Keratinocyte (primary cell): ENCODE measurements around the gene NCAPH2. TPM values are rescaled to one million over a fixed set of nuclear protein-coding genes. Genes with fewer than 3 reads are reported as not detected.

ENCODE experiments used
- DNase-seq: peaks from one replicate; pipeline ENCODE4 v3.0.0-alpha.2; 2011; ENCODE audit warnings: low read depth, missing footprints, low spot score
- FAIRE-seq: peaks from 2 replicates; lab custom pipeline; 2011; peaks lifted over from hg19 to GRCh38; lab: Jason Lieb, UNC
- H2AFZ ChIP-seq: 2 replicates; pipeline ENCODE4 v1.6.0; 2012; ENCODE audit warnings: low read length, control low read depth, inconsistent platforms; ENCODE audit not compliant: control insufficient read depth
- H3K27ac ChIP-seq: 2 replicates; pipeline ENCODE4 v1.5.1; 2011; ENCODE audit warnings: low read length; ENCODE audit not compliant: control insufficient read depth, insufficient read depth
- H3K27me3 ChIP-seq: 3 replicates; pipeline ENCODE4 v1.6.0; 2011; ENCODE audit warnings: low read length; ENCODE audit not compliant: control insufficient read depth, insufficient read depth; ENCODE audit errors: extremely low read depth
- H3K36me3 ChIP-seq, 2 experiments: 2 replicates in 1 of 2; 3 replicates in 1 of 2; pipeline ENCODE4 v1.5.1; 2011; ENCODE audit warnings: low read length in 2 of 2, mild to moderate bottlenecking in 1 of 2; ENCODE audit not compliant: control insufficient read depth in 2 of 2, insufficient read depth in 2 of 2; ENCODE audit errors: extremely low read depth in 1 of 2
- H3K4me1 ChIP-seq: 3 replicates; pipeline ENCODE4 v1.5.1; 2011; ENCODE audit warnings: low read length; ENCODE audit not compliant: control insufficient read depth, insufficient read depth; ENCODE audit errors: extremely low read depth
- H3K4me2 ChIP-seq: 3 replicates; pipeline ENCODE4 v1.6.0; 2011; ENCODE audit warnings: low read depth, low read length; ENCODE audit not compliant: control insufficient read depth, insufficient read depth; ENCODE audit errors: extremely low read depth
- H3K4me3 ChIP-seq, 3 experiments: fragments of 200-600 bp in 1 of 3; sonication (generic) in 1 of 3; 2 replicates in 2 of 3; 3 replicates in 1 of 3; pipeline ENCODE4 v1.5.1; 2011 to 2016; ENCODE audit warnings: low read length in 3 of 3, mild to moderate bottlenecking in 3 of 3, control low read depth in 2 of 3, inconsistent platforms in 1 of 3, low read depth in 1 of 3, mixed read lengths in 1 of 3, mixed run types in 1 of 3, moderate library complexity in 1 of 3; ENCODE audit not compliant: control insufficient read depth in 2 of 3, insufficient read depth in 2 of 3; ENCODE audit errors: extremely low read depth in 1 of 3
- H3K79me2 ChIP-seq: 2 replicates; pipeline ENCODE4 v1.6.0; 2012; ENCODE audit warnings: low read length; ENCODE audit not compliant: control insufficient read depth, insufficient read depth
- H3K9ac ChIP-seq: 3 replicates; pipeline ENCODE4 v1.6.0; 2011; ENCODE audit warnings: low read length; ENCODE audit not compliant: control insufficient read depth, insufficient read depth; ENCODE audit errors: extremely low read depth
- H3K9me1 ChIP-seq: 3 replicates; pipeline ENCODE4 v1.6.0; 2011; ENCODE audit warnings: low read length; ENCODE audit not compliant: control insufficient read depth, insufficient read depth; ENCODE audit errors: extremely low read depth
- H3K9me3 ChIP-seq: 2 replicates; pipeline ENCODE4 v1.5.1; 2012; ENCODE audit warnings: low read depth, low read length; ENCODE audit not compliant: control insufficient read depth
- H4K20me1 ChIP-seq: 3 replicates; pipeline ENCODE4 v1.6.0; 2011; ENCODE audit warnings: low read length; ENCODE audit not compliant: control insufficient read depth, insufficient read depth; ENCODE audit errors: extremely low read depth
- CTCF ChIP-seq, 3 experiments: IDR thresholded peaks in 1 of 3; conservative IDR thresholded peaks in 1 of 3; optimal IDR thresholded peaks in 1 of 3; 2 replicates in 2 of 3; 3 replicates in 1 of 3; pipeline versions ENCODE3 to v1.5.1; 2011; ENCODE audit warnings: low read length in 3 of 3, mild to moderate bottlenecking in 3 of 3, moderate library complexity in 2 of 3, control low read depth in 1 of 3, inconsistent platforms in 1 of 3; ENCODE audit not compliant: insufficient read depth in 2 of 3; ENCODE audit errors: extremely low read depth in 1 of 3
- EZH2 ChIP-seq: IDR thresholded peaks from one replicate; pipeline ENCODE4 v1.6.1; 2012; ENCODE audit warnings: inconsistent platforms, mild to moderate bottlenecking, low read length, moderate library complexity
- dilution Hi-C: fragments of 300-500 bp; cut with MboI; formaldehyde crosslinking; loops from one replicate; pipeline ENCODE4 v1.7.0; 2020; ENCODE audit warnings: low sequenced_read_pairs; ENCODE audit not compliant: extremely low pct_ligation_motif_present
- polyA plus RNA-seq, 5 experiments: library from polyadenylated mRNA; depleted of rRNA in 3 of 5; stranded (reverse) in 3 of 5; stranded (forward) in 1 of 5; unstranded in 1 of 5; fragments of >200 nt; gene quantifications; 1 replicate in 1 of 5; 2 replicates in 3 of 5; 3 replicates in 1 of 5; pipeline versions ENCODE4 v1.2.1 to v1.2.3, GENCODE V29; 2011 to 2012; ENCODE audit warnings: missing spikeins in 2 of 5, low read depth in 1 of 5, low replicate concordance in 1 of 5

Gene NCAPH2
- polyA plus RNA-seq, 1 donor (not counting 4 experiments of a cell fraction or from before 2014, with no cell fraction given) = 11.4 TPM

- Histone ChIP-seq H3K4me3 (no peak overlapping the region), H3K4me1 (no peaks in the 10 kb centered on the region), H3K4me2 (no peak overlapping the region), H3K9ac (no peak overlapping the region), H3K9me3 (no peaks in the 10 kb centered on the region), H3K27me3 (peaks cover 13% of the 10 kb centered on the region), H3K36me3 (no peaks in the 10 kb centered on the region), H3K79me2 (no peaks in the 10 kb centered on the region), H3K9me1 (no peaks in the 10 kb centered on the region), H3K27ac (no peak overlapping the region), H2AFZ (no peak overlapping the region), H4K20me1 (no peaks in the 10 kb centered on the region)
- FAIRE-seq (no peak), DNase-seq (no peak)
- dilution Hi-C loops = no loop called here
- TF ChIP-seq EZH2 = no peak
- TF ChIP-seq CTCF (optimal IDR thresholded peaks at IDR 0.05 in 1 of 3, IDR thresholded peaks at IDR 0.05 in 1 of 3, conservative IDR thresholded peaks at IDR 0.05 in 1 of 3; ENCODE audit: extremely low read depth in 1 of 3, insufficient read depth in 2 of 3, low read length in 3 of 3) = no peak
Measured at GRCh38 chr22:50550395-50550794, 42.4 kb downstream of the NCAPH2 start.

- Histone ChIP-seq H3K27ac (no peak overlapping the region), H3K9me3 (no peaks in the 10 kb centered on the region), H3K36me3 (no peaks in the 10 kb centered on the region), H3K79me2 (no peaks in the 10 kb centered on the region), H3K4me3 (no peak overlapping the region), H3K9me1 (no peaks in the 10 kb centered on the region), H2AFZ (no peak overlapping the region), H3K9ac (no peak overlapping the region), H3K4me2 (no peak overlapping the region), H4K20me1 (no peaks in the 10 kb centered on the region), H3K4me1 (no peaks in the 10 kb centered on the region), H3K27me3 (peaks cover 13% of the 10 kb centered on the region)
- dilution Hi-C loops = no loop called here
- no peak for DNase-seq
- no peak for FAIRE-seq
- TF ChIP-seq EZH2 = no peak
- no peak for TF ChIP-seq CTCF (optimal IDR thresholded peaks at IDR 0.05 in 1 of 3, IDR thresholded peaks at IDR 0.05 in 1 of 3, conservative IDR thresholded peaks at IDR 0.05 in 1 of 3; ENCODE audit: extremely low read depth in 1 of 3, insufficient read depth in 2 of 3, low read length in 3 of 3)
Measured at GRCh38 chr22:50551160-50551752, 43.2 kb downstream of the NCAPH2 start.
